HEK293 (cell line): Measurements from ENCODE around the gene CD109.

Experiments
- CTCF ChIA-PET: fragments of 350-600 bp; formaldehyde crosslinking; extraction: SDS; loops from one replicate; lab custom pipeline; 2021; ENCODE audit warnings: antibody characterized with exemption; lab: Yijun Ruan, JAX
- POLR2A ChIA-PET: fragments of 300-600 bp; formaldehyde crosslinking; extraction: SDS; loops from one replicate; lab custom pipeline; 2020; ENCODE audit warnings: antibody characterized with exemption, inconsistent platforms; lab: Yijun Ruan, JAX
- H3K27ac ChIP-seq: fragments of 200-500 bp; sonication (Bioruptor generic); 2 replicates; pipeline ENCODE4 v1.5.1; 2014; ENCODE audit warnings: low read depth, low read length, control low read depth, inconsistent platforms; ENCODE audit errors: extremely low read depth
- H3K36me3 ChIP-seq, 2 experiments: fragments of 200-500 bp in 1 of 2; sonication (Bioruptor generic) in 1 of 2; 1 replicate in 1 of 2; 2 replicates in 1 of 2; pipeline ENCODE4 v1.5.1; 2014 to 2017; ENCODE audit warnings: inconsistent platforms in 2 of 2, low read length in 2 of 2; ENCODE audit not compliant: control insufficient read depth in 2 of 2, insufficient read depth in 1 of 2
- H3K4me1 ChIP-seq: fragments of 200-500 bp; sonication (Bioruptor generic); 2 replicates; pipeline ENCODE4 v1.5.1; 2014; ENCODE audit warnings: mild to moderate bottlenecking, low read length, inconsistent platforms; ENCODE audit not compliant: control insufficient read depth, insufficient read depth
- H3K4me3 ChIP-seq: 2 replicates; pipeline ENCODE4 v1.5.1; 2011; ENCODE audit warnings: low read depth, mild to moderate bottlenecking, control low read depth, low read length, moderate library complexity
- H3K9me3 ChIP-seq: fragments of 200-500 bp; sonication (Bioruptor generic); 2 replicates; pipeline ENCODE4 v1.5.1; 2014; ENCODE audit warnings: low read depth, low read length, inconsistent platforms; ENCODE audit not compliant: control insufficient read depth, insufficient read depth
- GFI1B ChIP-seq: fragments of 450-650 bp; formaldehyde crosslinking; IDR thresholded peaks from 2 replicates; pipeline ENCODE4 v1.5.1; 2016; ENCODE audit warnings: missing biosample characterization, missing genetic modification characterization
- PATZ1 ChIP-seq: fragments of 450-650 bp; formaldehyde crosslinking; IDR thresholded peaks from 2 replicates; pipeline ENCODE4 v1.5.1; 2016; ENCODE audit warnings: missing biosample characterization, missing genetic modification characterization
- PBX3 ChIP-seq: sonication (generic); formaldehyde crosslinking; IDR thresholded peaks from 2 replicates; pipeline ENCODE4 v1.8.1; 2022; ENCODE audit warnings: mild to moderate bottlenecking, moderate library complexity, missing genetic modification reagents
- PRDM1 ChIP-seq: fragments of 450-650 bp; formaldehyde crosslinking; IDR thresholded peaks from 2 replicates; pipeline ENCODE4; 2016; ENCODE audit warnings: missing biosample characterization, missing genetic modification characterization
- ZBTB49 ChIP-seq: fragments of 450-650 bp; formaldehyde crosslinking; IDR thresholded peaks from 2 replicates; pipeline ENCODE4 v1.5.1; 2016; ENCODE audit warnings: missing biosample characterization, missing genetic modification characterization, low read depth
- ZFP3 ChIP-seq: fragments of 450-650 bp; formaldehyde crosslinking; IDR thresholded peaks from 2 replicates; pipeline ENCODE4 v1.5.1; 2016; ENCODE audit warnings: low read depth, missing biosample characterization, missing genetic modification characterization
- ZNF114 ChIP-seq: fragments of 450-650 bp; formaldehyde crosslinking; IDR thresholded peaks from 2 replicates; pipeline ENCODE4 v1.5.0; 2017; ENCODE audit warnings: missing biosample characterization, missing genetic modification characterization
- ZNF202 ChIP-seq: fragments of 450-650 bp; formaldehyde crosslinking; IDR thresholded peaks from 2 replicates; pipeline ENCODE4 v1.5.1; 2016; ENCODE audit warnings: missing biosample characterization, missing genetic modification characterization, borderline replicate concordance
- ZNF248 ChIP-seq: fragments of 450-650 bp; formaldehyde crosslinking; IDR thresholded peaks from 2 replicates; pipeline ENCODE4 v1.5.1; 2017; ENCODE audit warnings: missing biosample characterization, missing genetic modification characterization
- ZNF433 ChIP-seq: fragments of 450-650 bp; formaldehyde crosslinking; IDR thresholded peaks from 2 replicates; pipeline ENCODE4 v1.5.1; 2016; ENCODE audit warnings: missing biosample characterization, missing genetic modification characterization, low read depth
- TF ChIP-seq, protein P1 (sequence below): fragments of 450-650 bp; formaldehyde crosslinking; IDR thresholded peaks from 2 replicates; pipeline ENCODE4 v1.5.1; 2016; ENCODE audit warnings: missing biosample characterization, missing genetic modification characterization
- TF ChIP-seq, protein P2 (sequence below): fragments of 450-650 bp; formaldehyde crosslinking; IDR thresholded peaks from 2 replicates; pipeline ENCODE4 v1.5.1; 2016; ENCODE audit warnings: missing biosample characterization, missing genetic modification characterization
- TF ChIP-seq, protein P3 (sequence below): fragments of 450-650 bp; formaldehyde crosslinking; IDR thresholded peaks from 2 replicates; pipeline ENCODE4 v1.5.1; 2016; ENCODE audit warnings: missing biosample characterization, missing genetic modification characterization

The CD109 gene

GRCh38 chr6:73746787-73747186 is 50.8 kb downstream of the CD109 start:
- TF ChIP-seq PRDM1 (tag by site-specific recombination) = no peak
- no peak for TF ChIP-seq ZNF202 (tag by site-specific recombination)
- TF ChIP-seq ZNF248 = no peak
- no peak for TF ChIP-seq ZFP3 (tag by site-specific recombination)
- TF ChIP-seq ZNF114 (tag by site-specific recombination) = no peak
- no peak for TF ChIP-seq PBX3 (CRISPR knock-in tag)
- TF ChIP-seq, protein P1, sequence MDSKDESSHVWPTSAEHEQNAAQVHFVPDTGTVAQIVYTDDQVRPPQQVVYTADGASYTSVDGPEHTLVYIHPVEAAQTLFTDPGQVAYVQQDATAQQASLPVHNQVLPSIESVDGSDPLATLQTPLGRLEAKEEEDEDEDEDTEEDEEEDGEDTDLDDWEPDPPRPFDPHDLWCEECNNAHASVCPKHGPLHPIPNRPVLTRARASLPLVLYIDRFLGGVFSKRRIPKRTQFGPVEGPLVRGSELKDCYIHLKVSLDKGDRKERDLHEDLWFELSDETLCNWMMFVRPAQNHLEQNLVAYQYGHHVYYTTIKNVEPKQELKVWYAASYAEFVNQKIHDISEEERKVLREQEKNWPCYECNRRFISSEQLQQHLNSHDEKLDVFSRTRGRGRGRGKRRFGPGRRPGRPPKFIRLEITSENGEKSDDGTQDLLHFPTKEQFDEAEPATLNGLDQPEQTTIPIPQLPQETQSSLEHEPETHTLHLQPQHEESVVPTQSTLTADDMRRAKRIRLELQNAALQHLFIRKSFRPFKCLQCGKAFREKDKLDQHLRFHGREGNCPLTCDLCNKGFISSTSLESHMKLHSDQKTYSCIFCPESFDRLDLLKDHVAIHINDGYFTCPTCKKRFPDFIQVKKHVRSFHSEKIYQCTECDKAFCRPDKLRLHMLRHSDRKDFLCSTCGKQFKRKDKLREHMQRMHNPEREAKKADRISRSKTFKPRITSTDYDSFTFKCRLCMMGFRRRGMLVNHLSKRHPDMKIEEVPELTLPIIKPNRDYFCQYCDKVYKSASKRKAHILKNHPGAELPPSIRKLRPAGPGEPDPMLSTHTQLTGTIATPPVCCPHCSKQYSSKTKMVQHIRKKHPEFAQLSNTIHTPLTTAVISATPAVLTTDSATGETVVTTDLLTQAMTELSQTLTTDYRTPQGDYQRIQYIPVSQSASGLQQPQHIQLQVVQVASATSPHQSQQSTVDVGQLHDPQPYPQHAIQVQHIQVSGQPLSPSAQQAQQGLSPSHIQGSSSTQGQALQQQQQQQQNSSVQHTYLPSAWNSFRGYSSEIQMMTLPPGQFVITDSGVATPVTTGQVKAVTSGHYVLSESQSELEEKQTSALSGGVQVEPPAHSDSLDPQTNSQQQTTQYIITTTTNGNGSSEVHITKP (tag by site-specific recombination) = no peak
- TF ChIP-seq, protein P2, sequence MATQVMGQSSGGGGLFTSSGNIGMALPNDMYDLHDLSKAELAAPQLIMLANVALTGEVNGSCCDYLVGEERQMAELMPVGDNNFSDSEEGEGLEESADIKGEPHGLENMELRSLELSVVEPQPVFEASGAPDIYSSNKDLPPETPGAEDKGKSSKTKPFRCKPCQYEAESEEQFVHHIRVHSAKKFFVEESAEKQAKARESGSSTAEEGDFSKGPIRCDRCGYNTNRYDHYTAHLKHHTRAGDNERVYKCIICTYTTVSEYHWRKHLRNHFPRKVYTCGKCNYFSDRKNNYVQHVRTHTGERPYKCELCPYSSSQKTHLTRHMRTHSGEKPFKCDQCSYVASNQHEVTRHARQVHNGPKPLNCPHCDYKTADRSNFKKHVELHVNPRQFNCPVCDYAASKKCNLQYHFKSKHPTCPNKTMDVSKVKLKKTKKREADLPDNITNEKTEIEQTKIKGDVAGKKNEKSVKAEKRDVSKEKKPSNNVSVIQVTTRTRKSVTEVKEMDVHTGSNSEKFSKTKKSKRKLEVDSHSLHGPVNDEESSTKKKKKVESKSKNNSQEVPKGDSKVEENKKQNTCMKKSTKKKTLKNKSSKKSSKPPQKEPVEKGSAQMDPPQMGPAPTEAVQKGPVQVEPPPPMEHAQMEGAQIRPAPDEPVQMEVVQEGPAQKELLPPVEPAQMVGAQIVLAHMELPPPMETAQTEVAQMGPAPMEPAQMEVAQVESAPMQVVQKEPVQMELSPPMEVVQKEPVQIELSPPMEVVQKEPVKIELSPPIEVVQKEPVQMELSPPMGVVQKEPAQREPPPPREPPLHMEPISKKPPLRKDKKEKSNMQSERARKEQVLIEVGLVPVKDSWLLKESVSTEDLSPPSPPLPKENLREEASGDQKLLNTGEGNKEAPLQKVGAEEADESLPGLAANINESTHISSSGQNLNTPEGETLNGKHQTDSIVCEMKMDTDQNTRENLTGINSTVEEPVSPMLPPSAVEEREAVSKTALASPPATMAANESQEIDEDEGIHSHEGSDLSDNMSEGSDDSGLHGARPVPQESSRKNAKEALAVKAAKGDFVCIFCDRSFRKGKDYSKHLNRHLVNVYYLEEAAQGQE = no peak
- no peak for TF ChIP-seq PATZ1 (tag by site-specific recombination)
- TF ChIP-seq GFI1B (tag by site-specific recombination) = no peak
- TF ChIP-seq, all 188 proteins: peak for 0
- ChIA-PET CTCF (no interaction called here), POLR2A (no interaction called here)
- H3K4me1 ChIP-seq = no peaks in the 10 kb centered on the region
- no peak overlapping the region for H3K4me3 ChIP-seq
- no peaks in the 10 kb centered on the region for H3K9me3 ChIP-seq
- no peaks in the 10 kb centered on the region for H3K36me3 ChIP-seq
- H3K27ac ChIP-seq = no peak overlapping the region

DNA sequence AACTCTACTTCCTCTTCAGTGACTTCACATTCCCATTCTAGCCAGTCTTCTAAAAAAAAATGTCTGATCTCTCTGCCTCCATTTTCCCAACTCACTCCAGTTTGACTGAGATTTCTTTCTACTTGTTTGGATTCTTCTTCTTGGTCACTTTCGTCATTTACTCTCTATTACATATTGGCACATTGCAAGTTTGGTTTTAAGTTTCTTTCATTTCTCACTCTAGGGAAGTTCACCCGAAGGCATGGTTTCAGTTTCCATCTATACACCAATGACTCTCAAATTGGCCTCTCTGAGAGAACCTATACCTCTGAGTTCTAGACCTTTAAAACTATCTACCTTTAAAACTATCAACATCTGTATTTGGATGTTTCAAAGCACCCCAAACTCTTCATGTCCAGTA is 51.3 kb downstream of the CD109 start:
- ChIA-PET CTCF (interaction anchor here (1.6 kb wide), 1 partner anchor 14 kb away, joined by 15 read pairs; no protein-coding TSS in a partner anchor), POLR2A (no interaction called here)
- H3K4me1 ChIP-seq = no peaks in the 10 kb centered on the region
- H3K27ac ChIP-seq = no peak overlapping the region
- no peaks in the 10 kb centered on the region for H3K36me3 ChIP-seq
- H3K4me3 ChIP-seq = no peak overlapping the region
- H3K9me3 ChIP-seq = no peaks in the 10 kb centered on the region
- TF ChIP-seq, protein P3, sequence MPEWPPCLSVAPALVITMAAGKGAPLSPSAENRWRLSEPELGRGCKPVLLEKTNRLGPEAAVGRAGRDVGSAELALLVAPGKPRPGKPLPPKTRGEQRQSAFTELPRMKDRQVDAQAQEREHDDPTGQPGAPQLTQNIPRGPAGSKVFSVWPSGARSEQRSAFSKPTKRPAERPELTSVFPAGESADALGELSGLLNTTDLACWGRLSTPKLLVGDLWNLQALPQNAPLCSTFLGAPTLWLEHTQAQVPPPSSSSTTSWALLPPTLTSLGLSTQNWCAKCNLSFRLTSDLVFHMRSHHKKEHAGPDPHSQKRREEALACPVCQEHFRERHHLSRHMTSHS (tag by site-specific recombination) = no peak
- TF ChIP-seq ZNF433 (tag by site-specific recombination) (no peak), ZBTB49 (tag by site-specific recombination) (no peak)
- TF ChIP-seq, protein P2 = no peak
